ENCODE data around the gene CLEC17A. TPM values are rescaled to one million over a fixed set of nuclear protein-coding genes. Genes with fewer than 3 reads are reported as not detected.

CLEC17A gene
- polyA plus RNA-seq, 2 of the 4 experiments (the other 2 are of a cell fraction) = not detected

- no peaks in the 10 kb centered on the region for H3K9me3 ChIP-seq
- DNase-seq (ENCODE audit: low read depth in 1 of 2, low spot score in 1 of 2) (peak; percentile 51 to 90), ATAC-seq (peak; percentile 88 to 90), FAIRE-seq (no peak)
- peaks cover 12% of the 10 kb centered on the region; the same call in 2 of the 3 replicates for H3K4me1 ChIP-seq
- no peak overlapping the region for H3K4me3 ChIP-seq
- H3K4me2 ChIP-seq = peak overlapping the region; percentile 45
- ChIA-PET CTCF (interaction anchor here (0.8 to 1.2 kb wide), 3 partner anchors 10 to 31 kb away, joined by 3 to 6 read pairs (median 5); no protein-coding TSS in a partner anchor), POLR2A (interaction anchor here (2.0 kb wide), 1 partner anchor 19 kb away, joined by 11 read pairs; the partner anchor contains the start of gene DNAJB1)
- 63% methylated on average over 7 of the region's 24 CpGs for WGBS (ENCODE audit: missing lambda C conversion rate)
- TF ChIP-seq NR3C1 (IDR thresholded peaks at IDR 0.05) (no peak), HOXB13 (CRISPR knock-in tag; IDR thresholded peaks at IDR 0.05; ENCODE audit: low read depth) (no peak), SREBF2 (IDR thresholded peaks at IDR 0.05) (no peak), SMC3 (IDR thresholded peaks at IDR 0.05) (no peak), EHF (CRISPR knock-in tag; IDR thresholded peaks at IDR 0.05) (no peak), CTCF (IDR thresholded peaks at IDR 0.05) (no peak), ESRRA (IDR thresholded peaks at IDR 0.05; ENCODE audit: borderline replicate concordance, low read length) (no peak), JUN (IDR thresholded peaks at IDR 0.05) (no peak), CEBPB (IDR thresholded peaks at IDR 0.05) (no peak), CHD2 (IDR thresholded peaks at IDR 0.05; ENCODE audit: low read length, partially characterized antibody) (no peak), RCOR1 (IDR thresholded peaks at IDR 0.05; ENCODE audit: low read depth, low read length) (no peak), NFE2L2 (conservative IDR thresholded peaks at IDR 0.05; ENCODE audit: low read length) (no peak), HDAC2 (IDR thresholded peaks at IDR 0.05) (no peak), FOXS1 (CRISPR knock-in tag; IDR thresholded peaks at IDR 0.05) (no peak), PBX3 (IDR thresholded peaks at IDR 0.05) (no peak), GATA3 (IDR thresholded peaks at IDR 0.05; ENCODE audit: borderline replicate concordance) (no peak), KDM5A (IDR thresholded peaks at IDR 0.05) (no peak), MAX (IDR thresholded peaks at IDR 0.05) (no peak)
- H3K27ac ChIP-seq = peak overlapping the region in 1 of 2 experiments; percentile 66; a peak in 3 of 6 replicates
These were observed 45.8 kb upstream of the CLEC17A start for GRCh38 chr19:14536926-14537692.

- ChIA-PET CTCF (no interaction called here), POLR2A (no interaction called here)
- H3K4me2 ChIP-seq = no peak overlapping the region
- peaks cover 8% of the 10 kb centered on the region; the same call in 2 of the 3 replicates for H3K4me1 ChIP-seq
- no peak overlapping the region for H3K27ac ChIP-seq
- H3K9me3 ChIP-seq = no peaks in the 10 kb centered on the region
- 92% methylated on average over 19 of the region's 19 CpGs for WGBS (ENCODE audit: missing lambda C conversion rate)
- FAIRE-seq = no peak
- no peak overlapping the region for H3K4me3 ChIP-seq
- ATAC-seq = no peak
- no peak for DNase-seq (ENCODE audit: low read depth in 1 of 2, low spot score in 1 of 2)
- TF ChIP-seq PBX3 (IDR thresholded peaks at IDR 0.05) (no peak), MAZ (IDR thresholded peaks at IDR 0.05; ENCODE audit: borderline replicate concordance, low read depth, low read length) (no peak), KDM5A (IDR thresholded peaks at IDR 0.05) (no peak), RFX5 (IDR thresholded peaks at IDR 0.05) (no peak), ESRRA (IDR thresholded peaks at IDR 0.05; ENCODE audit: borderline replicate concordance, low read length) (no peak), CHD2 (IDR thresholded peaks at IDR 0.05; ENCODE audit: low read length, partially characterized antibody) (no peak), NR3C1 (IDR thresholded peaks at IDR 0.05) (no peak), HMGXB4 (CRISPR knock-in tag; IDR thresholded peaks at IDR 0.05; ENCODE audit: borderline replicate concordance) (no peak), REST (IDR thresholded peaks at IDR 0.05) (no peak), FOSB (CRISPR knock-in tag; IDR thresholded peaks at IDR 0.05) (no peak), HOXA7 (CRISPR knock-in tag; IDR thresholded peaks at IDR 0.05) (no peak), EHMT2 (IDR thresholded peaks at IDR 0.05; ENCODE audit: low read depth) (no peak), EHF (CRISPR knock-in tag; IDR thresholded peaks at IDR 0.05) (no peak), HOXB13 (CRISPR knock-in tag; IDR thresholded peaks at IDR 0.05; ENCODE audit: low read depth) (no peak)
These were observed 42.0 kb upstream of the CLEC17A start for GRCh38 chr19:14540741-14541525.
